GM12864 (cell line): ENCODE data around the gene RIC3.

Experiments used
- DNase-seq: peaks from one replicate; pipeline ENCODE4 v3.0.0-alpha.2; 2011; ENCODE audit warnings: low read depth
- H3K4me3 ChIP-seq: 2 replicates; pipeline ENCODE4 v1.5.1; 2011; ENCODE audit warnings: mild to moderate bottlenecking, low read depth, low read length, control low read depth
- TF ChIP-seq, protein P1 (sequence below): IDR thresholded peaks from 2 replicates; pipeline ENCODE4 v1.5.1; 2011; ENCODE audit warnings: low read depth, mild to moderate bottlenecking, moderate library complexity, low read length, control low read depth, inconsistent platforms; ENCODE audit errors: missing control alignments

Gene RIC3

GRCh38 chr11:8100605-8101004 lies 68.2 kb downstream of the RIC3 start:
- DNase-seq: no peak
- TF ChIP-seq, protein P1, sequence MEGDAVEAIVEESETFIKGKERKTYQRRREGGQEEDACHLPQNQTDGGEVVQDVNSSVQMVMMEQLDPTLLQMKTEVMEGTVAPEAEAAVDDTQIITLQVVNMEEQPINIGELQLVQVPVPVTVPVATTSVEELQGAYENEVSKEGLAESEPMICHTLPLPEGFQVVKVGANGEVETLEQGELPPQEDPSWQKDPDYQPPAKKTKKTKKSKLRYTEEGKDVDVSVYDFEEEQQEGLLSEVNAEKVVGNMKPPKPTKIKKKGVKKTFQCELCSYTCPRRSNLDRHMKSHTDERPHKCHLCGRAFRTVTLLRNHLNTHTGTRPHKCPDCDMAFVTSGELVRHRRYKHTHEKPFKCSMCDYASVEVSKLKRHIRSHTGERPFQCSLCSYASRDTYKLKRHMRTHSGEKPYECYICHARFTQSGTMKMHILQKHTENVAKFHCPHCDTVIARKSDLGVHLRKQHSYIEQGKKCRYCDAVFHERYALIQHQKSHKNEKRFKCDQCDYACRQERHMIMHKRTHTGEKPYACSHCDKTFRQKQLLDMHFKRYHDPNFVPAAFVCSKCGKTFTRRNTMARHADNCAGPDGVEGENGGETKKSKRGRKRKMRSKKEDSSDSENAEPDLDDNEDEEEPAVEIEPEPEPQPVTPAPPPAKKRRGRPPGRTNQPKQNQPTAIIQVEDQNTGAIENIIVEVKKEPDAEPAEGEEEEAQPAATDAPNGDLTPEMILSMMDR: no peak
- H3K4me3 ChIP-seq: no peak overlapping the region

DNA sequence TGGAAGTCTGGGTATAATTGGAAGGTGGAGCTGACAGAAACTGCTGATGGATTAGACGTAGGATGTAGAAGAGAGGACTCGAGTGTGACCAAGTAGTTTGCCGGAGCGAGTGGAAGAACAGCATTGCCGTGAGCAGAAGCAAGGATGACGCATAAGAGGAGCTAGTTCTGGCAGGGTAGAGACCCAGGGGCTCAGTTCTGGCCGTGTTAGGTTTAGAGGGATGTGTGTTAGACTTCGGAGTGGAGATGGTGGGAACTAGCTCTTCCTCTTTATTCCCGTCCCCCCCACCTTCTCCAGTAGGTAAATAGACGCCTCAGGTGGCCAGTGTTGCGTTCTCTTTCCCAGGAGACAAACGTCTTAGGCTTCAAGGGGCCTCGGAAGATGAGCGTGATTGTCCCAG lies 68.7 kb downstream of the RIC3 start:
- DNase-seq: no peak
- no peak overlapping the region for H3K4me3 ChIP-seq
- TF ChIP-seq, protein P1: no peak

DNA sequence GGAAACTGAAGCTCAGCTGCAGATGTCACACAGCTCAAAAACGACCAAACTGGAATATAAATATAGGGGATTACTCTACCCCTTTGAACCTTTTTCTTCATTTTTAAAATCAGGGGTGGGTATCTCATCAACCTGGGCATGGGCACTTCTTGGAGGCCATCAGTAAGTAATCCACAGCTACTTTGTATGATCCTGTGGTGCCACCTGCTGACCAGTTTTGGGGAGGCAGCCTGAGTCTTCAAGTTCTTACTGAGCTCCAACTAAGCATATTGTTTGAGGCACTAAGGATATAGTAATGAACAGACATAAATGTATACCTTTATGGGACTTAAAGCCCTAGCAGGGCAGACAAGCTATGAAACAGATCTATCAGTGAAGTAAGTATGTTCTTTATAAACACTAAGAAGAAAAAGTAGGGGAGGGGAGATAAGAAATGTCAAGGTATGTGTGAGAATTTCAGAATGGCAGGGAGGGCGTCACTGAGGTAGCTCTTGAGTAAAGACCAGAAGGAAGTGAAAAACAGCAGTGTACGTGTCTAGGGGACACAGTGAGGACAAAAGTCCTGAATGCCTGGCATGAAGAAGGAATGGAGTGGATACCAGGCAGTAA lies 69.4 kb downstream of the RIC3 start:
- peak; percentile 41 for DNase-seq
- TF ChIP-seq, protein P1: peak; percentile 74
- no peak overlapping the region for H3K4me3 ChIP-seq

GRCh38 chr11:8098879-8099278 lies 69.9 kb downstream of the RIC3 start:
- no peak overlapping the region for H3K4me3 ChIP-seq
- TF ChIP-seq, protein P1: no peak
- DNase-seq: no peak

DNA sequence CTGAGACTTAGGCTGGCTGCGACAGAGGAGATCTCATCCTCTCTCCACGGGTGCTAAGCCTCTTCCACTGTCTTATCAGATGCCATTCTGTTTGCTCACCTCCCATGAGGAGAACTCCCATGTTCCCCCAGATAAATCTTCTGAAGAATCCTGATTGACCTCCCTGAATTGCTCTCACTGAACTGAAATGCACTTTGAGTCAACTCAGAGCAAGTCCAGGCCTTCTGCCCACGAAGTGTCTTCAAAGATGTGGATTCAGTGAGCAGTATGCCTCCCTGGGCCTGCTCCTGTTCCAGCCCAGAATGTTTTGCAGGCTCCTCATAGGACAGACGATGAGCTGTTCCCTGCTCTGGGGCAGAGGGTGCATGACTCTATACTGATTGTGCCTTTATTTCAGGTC lies 70.5 kb downstream of the RIC3 start:
- H3K4me3 ChIP-seq: no peak overlapping the region
- no peak for DNase-seq
- TF ChIP-seq, protein P1: no peak

DNA sequence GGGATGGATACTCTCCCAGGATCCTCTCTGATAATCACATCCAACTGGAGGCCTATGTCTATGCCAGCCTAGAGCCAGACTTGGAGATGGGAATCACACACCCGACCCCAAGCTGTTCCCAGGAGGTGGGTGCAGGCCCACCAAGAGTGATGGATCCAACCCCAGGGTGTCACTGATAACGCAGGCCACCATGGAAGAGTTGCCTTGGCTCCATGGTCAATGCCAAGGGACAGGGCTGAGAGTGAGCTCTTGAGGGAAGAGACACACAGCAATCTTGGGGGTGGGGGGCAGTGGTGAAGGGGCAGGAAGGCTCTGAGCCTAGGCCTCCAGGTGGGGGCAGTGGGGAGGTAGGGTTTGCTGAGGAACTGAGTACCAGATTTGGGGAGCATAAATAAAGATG lies 70.9 kb downstream of the RIC3 start:
- no peak overlapping the region for H3K4me3 ChIP-seq
- no peak for DNase-seq
- TF ChIP-seq, protein P1: no peak

DNA sequence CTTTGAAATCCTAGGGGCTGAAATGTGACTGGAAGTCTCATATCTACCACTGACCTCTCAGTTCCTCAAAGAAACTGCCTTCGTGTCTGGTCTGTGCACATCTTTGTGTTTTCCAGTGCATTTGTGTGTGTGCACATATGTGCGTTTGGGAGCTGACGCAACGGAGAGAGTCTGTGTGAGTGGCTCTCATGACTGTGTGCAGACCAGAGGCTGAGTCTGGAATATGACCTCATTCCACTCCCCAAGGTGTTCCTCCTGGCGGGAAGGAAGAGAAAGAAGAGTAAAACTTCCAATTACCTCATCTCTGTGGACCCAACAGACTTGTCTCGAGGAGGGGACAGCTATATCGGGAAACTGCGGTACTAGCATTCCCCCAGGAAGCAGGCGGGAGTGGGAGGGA lies 71.4 kb downstream of the RIC3 start:
- TF ChIP-seq, protein P1: no peak

More for the DNA sequence above, 71.4 kb downstream of the RIC3 start:
- DNase-seq: no peak
- no peak overlapping the region for H3K4me3 ChIP-seq
